HepG2 (cell line): ENCODE results near the gene LIME1. TPM values are rescaled to one million over a fixed set of nuclear protein-coding genes. Genes with fewer than 3 reads are reported as not detected.

Experiments used
- BRD4 ChIP-seq: sonication (generic); formaldehyde crosslinking; IDR thresholded peaks from 2 replicates; pipeline ENCODE4 v1.4.0; 2020; ENCODE audit warnings: missing genetic modification reagents
- CEBPG ChIP-seq: IDR thresholded peaks from 2 replicates; pipeline ENCODE4 v1.6.1; 2016
- FOXJ3 ChIP-seq: sonication (generic); formaldehyde crosslinking; IDR thresholded peaks from 2 replicates; pipeline ENCODE4 v1.4.0; 2020; ENCODE audit warnings: missing genetic modification reagents, mild to moderate bottlenecking, borderline replicate concordance
- FOXP4 ChIP-seq: sonication (generic); formaldehyde crosslinking; IDR thresholded peaks from 2 replicates; pipeline ENCODE4 v1.4.0; 2020; ENCODE audit warnings: missing genetic modification reagents
- HES4 ChIP-seq: sonication (generic); formaldehyde crosslinking; IDR thresholded peaks from 2 replicates; pipeline ENCODE4 v1.9.0; 2021; ENCODE audit warnings: mild to moderate bottlenecking, missing genetic modification reagents, borderline replicate concordance
- HNRNPUL1 ChIP-seq: fragments of 200-400 bp; formaldehyde crosslinking; IDR thresholded peaks from 2 replicates; pipeline ENCODE4 v1.6.1; 2017; ENCODE audit warnings: low read depth, mild to moderate bottlenecking, low read length, moderate library complexity
- KDM6A ChIP-seq: IDR thresholded peaks from 2 replicates; pipeline ENCODE4 v1.6.1; 2016; ENCODE audit warnings: low read depth
- LCORL ChIP-seq, 2 experiments: fragments of 450-650 bp in 1 of 2; sonication (generic) in 1 of 2; formaldehyde crosslinking in 1 of 2; IDR thresholded peaks; 2 replicates each; pipeline versions ENCODE4 v1.5.0 to v1.6.1; 2017 to 2020; ENCODE audit warnings: antibody characterized with exemption in 1 of 2, missing genetic modification reagents in 1 of 2
- MBD4 ChIP-seq: IDR thresholded peaks from 2 replicates; pipeline ENCODE4 v1.6.1; 2012; ENCODE audit warnings: low read length, inconsistent platforms, borderline replicate concordance
- MED13 ChIP-seq: sonication (generic); formaldehyde crosslinking; IDR thresholded peaks from 2 replicates; pipeline ENCODE4 v1.5.0; 2020; ENCODE audit warnings: missing genetic modification reagents
- MED8 ChIP-seq: sonication (generic); formaldehyde crosslinking; IDR thresholded peaks from 2 replicates; pipeline ENCODE4 v1.8.1; 2023; ENCODE audit warnings: mild to moderate bottlenecking, missing genetic modification reagents; ENCODE audit not compliant: insufficient replicate concordance
- NFYC ChIP-seq: IDR thresholded peaks from 2 replicates; pipeline ENCODE4 v1.6.1; 2016; ENCODE audit warnings: missing genetic modification reagents, missing compliant biosample characterization
- NR2F6 ChIP-seq, 2 experiments: IDR thresholded peaks; 2 replicates each; pipeline ENCODE4 v1.6.1; 2016; ENCODE audit warnings: antibody characterized with exemption in 1 of 2, mild to moderate bottlenecking in 1 of 2
- POLR2AphosphoS5 ChIP-seq: IDR thresholded peaks from 2 replicates; pipeline ENCODE4 v1.6.1; 2012; ENCODE audit warnings: low read depth, low read length
- PREB ChIP-seq: sonication (generic); formaldehyde crosslinking; IDR thresholded peaks from 2 replicates; pipeline ENCODE4 v1.4.0; 2020; ENCODE audit warnings: missing genetic modification reagents
- PRMT3 ChIP-seq: sonication (generic); formaldehyde crosslinking; IDR thresholded peaks from 2 replicates; pipeline ENCODE4 v1.8.1; 2022; ENCODE audit warnings: low read depth, mild to moderate bottlenecking, moderate library complexity, missing genetic modification reagents, borderline replicate concordance
- SNAPC5 ChIP-seq: sonication (generic); formaldehyde crosslinking; IDR thresholded peaks from 2 replicates; pipeline ENCODE4 v1.8.1; 2023; ENCODE audit warnings: mild to moderate bottlenecking, missing genetic modification reagents, borderline replicate concordance
- ZSCAN20 ChIP-seq: sonication (generic); formaldehyde crosslinking; IDR thresholded peaks from 2 replicates; pipeline ENCODE4 v1.4.0; 2020; ENCODE audit warnings: missing genetic modification reagents, mild to moderate bottlenecking, borderline replicate concordance
- polyA plus RNA-seq, 8 experiments: library from polyadenylated mRNA; depleted of rRNA in 3 of 8; stranded (reverse) in 7 of 8; unstranded in 1 of 8; fragments of >200 nt; fragmentation: Illumina TruSeq in 4 of 8; extraction: Trizol in 4 of 8; gene quantifications; 2 replicates each; pipeline versions ENCODE4 v1.2.1 to v1.2.3, GENCODE V29; 2011 to 2016; ENCODE audit warnings: low read depth in 4 of 8, missing spikeins in 1 of 8, mixed read lengths in 1 of 8; ENCODE audit not compliant: insufficient read depth in 1 of 8
- total RNA-seq, 5 experiments: library from RNA; depleted of rRNA; stranded (reverse); fragments of >200 nt; fragmentation: Illumina TruSeq; extraction: Trizol; gene quantifications; 2 replicates each; pipeline ENCODE4 v1.2.3, GENCODE V29; 2016; ENCODE audit warnings: low read depth in 1 of 5
- TF ChIP-seq, protein P1 (sequence below): sonication (generic); formaldehyde crosslinking; IDR thresholded peaks from 2 replicates; pipeline ENCODE4 v1.4.0; 2020; ENCODE audit warnings: mild to moderate bottlenecking, missing genetic modification reagents, borderline replicate concordance
- TF ChIP-seq, protein P2 (sequence below): sonication (generic); formaldehyde crosslinking; IDR thresholded peaks from 2 replicates; pipeline ENCODE4 v1.4.0; 2020; ENCODE audit warnings: missing genetic modification reagents

Gene LIME1
- total and polyA plus RNA-seq, 2 of the 13 experiments (the other 11 are each of a cell fraction or from before 2014, with no cell fraction given): 13.0 to 61.5 TPM

DNA sequence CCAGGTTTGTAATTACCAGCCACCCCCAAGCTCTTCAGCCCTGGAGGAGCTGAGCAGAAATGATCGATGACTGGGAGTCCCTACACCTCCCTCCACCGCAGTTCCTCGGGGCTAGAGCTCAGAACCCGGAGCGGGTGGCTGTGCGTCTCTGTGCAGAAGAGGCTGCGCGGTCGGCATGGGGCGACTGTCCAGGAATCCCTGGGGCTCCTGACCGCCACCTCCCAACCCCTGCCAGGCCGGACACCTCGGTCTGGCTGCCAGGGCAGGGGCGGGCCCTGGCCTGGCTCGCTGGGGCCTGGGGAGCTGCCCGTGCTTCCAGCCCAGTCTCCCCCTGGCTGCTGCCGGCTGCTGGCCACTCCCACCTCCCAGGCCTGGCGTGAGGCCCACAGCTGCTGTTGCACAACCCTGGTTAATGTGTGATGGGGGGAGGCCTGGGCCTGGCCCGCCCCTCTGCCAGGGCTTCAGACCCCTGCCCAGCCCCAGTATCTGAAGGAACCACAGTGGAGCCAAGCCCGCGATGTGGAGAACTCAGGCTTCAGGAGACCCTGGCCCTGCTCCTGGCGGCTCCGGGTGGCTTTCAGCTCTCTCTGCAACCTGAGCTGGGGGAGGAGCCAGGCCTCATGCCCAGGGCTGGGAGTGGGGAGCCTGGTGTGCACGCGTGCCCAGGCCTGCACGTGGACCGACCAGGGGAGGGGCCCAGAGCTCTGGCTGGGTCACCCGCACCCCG is 4.3 kb downstream of the LIME1 start (continued):
- TF ChIP-seq PREB (CRISPR knock-in tag) (peak; percentile 80; the same call in 1 of the 2 replicates), KDM6A (CRISPR knock-in tag) (peak; percentile 91), MBD4 (no peak), MED13 (peak; percentile 98), BRD4 (peak; percentile 91), HNRNPUL1 (peak; percentile 100), FOXJ3 (CRISPR knock-in tag) (peak; percentile 86; the same call in 1 of the 2 replicates), ZSCAN20 (CRISPR knock-in tag) (peak; percentile 86; the same call in 1 of the 2 replicates), POLR2AphosphoS5 (peak; percentile 83), FOXP4 (CRISPR knock-in tag) (peak; percentile 93), CEBPG (CRISPR knock-in tag) (peak; percentile 100), LCORL (IDR thresholded peaks at IDR 0.05) (0 out of 2 replicates have a peak, but pooled peaks have one; percentile 37), LCORL (CRISPR knock-in tag; IDR thresholded peaks at IDR 0.05) (peak; percentile 98), MED8 (CRISPR knock-in tag) (peak; percentile 97), NFYC (CRISPR knock-in tag) (peak; percentile 60; the same call in 1 of the 2 replicates), NR2F6 (IDR thresholded peaks at IDR 0.05) (no peak; the same call in 1 of the 2 replicates), NR2F6 (CRISPR knock-in tag; IDR thresholded peaks at IDR 0.05) (peak; percentile 87), HES4 (CRISPR knock-in tag) (peak; percentile 85; the same call in 1 of the 2 replicates), SNAPC5 (CRISPR knock-in tag) (no peak; the same call in 1 of the 2 replicates), PRMT3 (CRISPR knock-in tag) (peak; percentile 77; the same call in 1 of the 2 replicates)
- TF ChIP-seq, protein P1, sequence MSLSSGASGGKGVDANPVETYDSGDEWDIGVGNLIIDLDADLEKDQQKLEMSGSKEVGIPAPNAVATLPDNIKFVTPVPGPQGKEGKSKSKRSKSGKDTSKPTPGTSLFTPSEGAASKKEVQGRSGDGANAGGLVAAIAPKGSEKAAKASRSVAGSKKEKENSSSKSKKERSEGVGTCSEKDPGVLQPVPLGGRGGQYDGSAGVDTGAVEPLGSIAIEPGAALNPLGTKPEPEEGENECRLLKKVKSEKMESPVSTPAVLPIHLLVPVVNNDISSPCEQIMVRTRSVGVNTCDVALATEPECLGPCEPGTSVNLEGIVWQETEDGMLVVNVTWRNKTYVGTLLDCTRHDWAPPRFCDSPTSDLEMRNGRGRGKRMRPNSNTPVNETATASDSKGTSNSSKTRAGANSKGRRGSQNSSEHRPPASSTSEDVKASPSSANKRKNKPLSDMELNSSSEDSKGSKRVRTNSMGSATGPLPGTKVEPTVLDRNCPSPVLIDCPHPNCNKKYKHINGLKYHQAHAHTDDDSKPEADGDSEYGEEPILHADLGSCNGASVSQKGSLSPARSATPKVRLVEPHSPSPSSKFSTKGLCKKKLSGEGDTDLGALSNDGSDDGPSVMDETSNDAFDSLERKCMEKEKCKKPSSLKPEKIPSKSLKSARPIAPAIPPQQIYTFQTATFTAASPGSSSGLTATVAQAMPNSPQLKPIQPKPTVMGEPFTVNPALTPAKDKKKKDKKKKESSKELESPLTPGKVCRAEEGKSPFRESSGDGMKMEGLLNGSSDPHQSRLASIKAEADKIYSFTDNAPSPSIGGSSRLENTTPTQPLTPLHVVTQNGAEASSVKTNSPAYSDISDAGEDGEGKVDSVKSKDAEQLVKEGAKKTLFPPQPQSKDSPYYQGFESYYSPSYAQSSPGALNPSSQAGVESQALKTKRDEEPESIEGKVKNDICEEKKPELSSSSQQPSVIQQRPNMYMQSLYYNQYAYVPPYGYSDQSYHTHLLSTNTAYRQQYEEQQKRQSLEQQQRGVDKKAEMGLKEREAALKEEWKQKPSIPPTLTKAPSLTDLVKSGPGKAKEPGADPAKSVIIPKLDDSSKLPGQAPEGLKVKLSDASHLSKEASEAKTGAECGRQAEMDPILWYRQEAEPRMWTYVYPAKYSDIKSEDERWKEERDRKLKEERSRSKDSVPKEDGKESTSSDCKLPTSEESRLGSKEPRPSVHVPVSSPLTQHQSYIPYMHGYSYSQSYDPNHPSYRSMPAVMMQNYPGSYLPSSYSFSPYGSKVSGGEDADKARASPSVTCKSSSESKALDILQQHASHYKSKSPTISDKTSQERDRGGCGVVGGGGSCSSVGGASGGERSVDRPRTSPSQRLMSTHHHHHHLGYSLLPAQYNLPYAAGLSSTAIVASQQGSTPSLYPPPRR: peak; percentile 92
- TF ChIP-seq, protein P2, sequence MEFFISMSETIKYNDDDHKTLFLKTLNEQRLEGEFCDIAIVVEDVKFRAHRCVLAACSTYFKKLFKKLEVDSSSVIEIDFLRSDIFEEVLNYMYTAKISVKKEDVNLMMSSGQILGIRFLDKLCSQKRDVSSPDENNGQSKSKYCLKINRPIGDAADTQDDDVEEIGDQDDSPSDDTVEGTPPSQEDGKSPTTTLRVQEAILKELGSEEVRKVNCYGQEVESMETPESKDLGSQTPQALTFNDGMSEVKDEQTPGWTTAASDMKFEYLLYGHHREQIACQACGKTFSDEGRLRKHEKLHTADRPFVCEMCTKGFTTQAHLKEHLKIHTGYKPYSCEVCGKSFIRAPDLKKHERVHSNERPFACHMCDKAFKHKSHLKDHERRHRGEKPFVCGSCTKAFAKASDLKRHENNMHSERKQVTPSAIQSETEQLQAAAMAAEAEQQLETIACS (CRISPR knock-in tag): peak; percentile 85
